K562 (cell line): Measurements from ENCODE around the gene UQCRC1. TPM values are rescaled to one million over a fixed set of nuclear protein-coding genes. Genes with fewer than 3 reads are reported as not detected.

Experiments
- BACH1 ChIP-seq: fragments of 200-800 bp; sonication (Bioruptor generic); IDR thresholded peaks from 2 replicates; pipeline ENCODE4 v1.6.1; 2016; ENCODE audit warnings: missing genetic modification characterization, missing compliant biosample characterization
- CHD4 ChIP-seq: fragments of 200-600 bp; sonication (generic); IDR thresholded peaks from 3 replicates; pipeline ENCODE4 v1.6.1; 2012; ENCODE audit warnings: low read depth, mild to moderate bottlenecking, mixed read lengths, low read length, inconsistent platforms; ENCODE audit not compliant: insufficient read depth, insufficient replicate concordance, poor library complexity, severe bottlenecking
- CTBP1 ChIP-seq: fragments of 450-650 bp; IDR thresholded peaks from 2 replicates; pipeline ENCODE4 v1.6.1; 2016; ENCODE audit warnings: borderline replicate concordance
- ERF ChIP-seq: fragments of 450-650 bp; formaldehyde crosslinking; IDR thresholded peaks from 2 replicates; pipeline ENCODE4 v1.4.0; 2020; ENCODE audit warnings: mild to moderate bottlenecking, mixed read lengths
- GABPA ChIP-seq: fragments of 200-800 bp; sonication (Bioruptor generic); conservative IDR thresholded peaks from 2 replicates; pipeline ENCODE4 v1.6.1; 2016; ENCODE audit warnings: low read depth, missing genetic modification characterization, missing compliant biosample characterization
- GABPB2 ChIP-seq: fragments of 250-450 bp; sonication (Bioruptor Pico); conservative IDR thresholded peaks from 2 replicates; pipeline ENCODE4 v1.5.1; 2021; ENCODE audit warnings: mild to moderate bottlenecking
- LCOR ChIP-seq: sonication (generic); formaldehyde crosslinking; IDR thresholded peaks from 2 replicates; pipeline ENCODE4 v1.8.0; 2022; ENCODE audit warnings: mild to moderate bottlenecking, missing genetic modification reagents
- MECOM ChIP-seq: fragments of 250-450 bp; sonication (Bioruptor Pico); IDR thresholded peaks from 2 replicates; pipeline ENCODE4 v1.8.0; 2022; ENCODE audit warnings: inconsistent platforms
- MTF1 ChIP-seq: fragments of 250-450 bp; sonication (Bioruptor Pico); IDR thresholded peaks from 2 replicates; pipeline ENCODE4 v1.9.0; 2021; ENCODE audit warnings: moderate library complexity, mild to moderate bottlenecking, inconsistent platforms, borderline replicate concordance
- OTX1 ChIP-seq: fragments of 450-650 bp; formaldehyde crosslinking; IDR thresholded peaks from 2 replicates; pipeline ENCODE4 v1.4.0; 2022; ENCODE audit warnings: mild to moderate bottlenecking
- RBM14 ChIP-seq: fragments of 200-400 bp; formaldehyde crosslinking; IDR thresholded peaks from 2 replicates; pipeline ENCODE4 v1.6.1; 2018; ENCODE audit warnings: low read depth, mild to moderate bottlenecking, low read length, moderate library complexity, borderline replicate concordance; ENCODE audit not compliant: insufficient read depth
- RBM22 ChIP-seq: fragments of 200-400 bp; formaldehyde crosslinking; IDR thresholded peaks from 2 replicates; pipeline ENCODE4 v1.6.1; 2018; ENCODE audit warnings: low read length, low read depth; ENCODE audit not compliant: poor library complexity, severe bottlenecking
- ZNF263 ChIP-seq: sonication (generic); formaldehyde crosslinking; IDR thresholded peaks from 2 replicates; pipeline ENCODE4 v1.8.0; 2022; ENCODE audit warnings: mild to moderate bottlenecking, missing genetic modification reagents, borderline replicate concordance
- polyA plus RNA-seq, 8 experiments: library from polyadenylated mRNA; depleted of rRNA in 4 of 8; stranded (reverse) in 5 of 8; unstranded in 3 of 8; fragments of >200 nt; fragmentation: Nextera tagmentation in 2 of 8; fragmentation: Illumina TruSeq in 1 of 8; extraction: Ambion mirVana in 2 of 8; extraction: Trizol in 1 of 8; gene quantifications; 2 replicates each; pipeline versions ENCODE4 v1.2.1 to v1.2.3, GENCODE V29; 2011 to 2014; ENCODE audit warnings: inconsistent platforms in 1 of 8, missing spikeins in 1 of 8
- total RNA-seq, 7 experiments: library from RNA; depleted of rRNA in 6 of 7; stranded (reverse); fragments of >200 nt in 6 of 7; fragmentation: Illumina TruSeq in 2 of 7; extraction: Trizol in 2 of 7; gene quantifications; 2 replicates each; pipeline versions ENCODE4 v1.2.1 to v1.2.3, GENCODE V29; 2011 to 2021; ENCODE audit warnings: low replicate concordance in 1 of 7
- TF ChIP-seq, protein P1 (sequence below): IDR thresholded peaks from 2 replicates; pipeline ENCODE4 v1.6.1; 2014; ENCODE audit warnings: antibody characterized with exemption
- TF ChIP-seq, protein P2 (sequence below), 2 experiments: fragments of 150-350 bp in 1 of 2; IDR thresholded peaks; 2 replicates each; pipeline ENCODE4 v1.6.1; 2012 to 2016; ENCODE audit warnings: low read depth in 2 of 2, low read length in 2 of 2, mild to moderate bottlenecking in 1 of 2, moderate library complexity in 1 of 2
- TF ChIP-seq, protein P3 (sequence below): fragments of 450-650 bp; conservative IDR thresholded peaks from 2 replicates; pipeline ENCODE4 v1.6.1; 2016; ENCODE audit warnings: missing genetic modification characterization, low read depth, mild to moderate bottlenecking, missing compliant biosample characterization, moderate library complexity
- TF ChIP-seq, protein P4 (sequence below): fragments of 450-650 bp; formaldehyde crosslinking; IDR thresholded peaks from 2 replicates; pipeline ENCODE4 v1.4.0; 2022; ENCODE audit warnings: missing genetic modification characterization
- TF ChIP-seq, protein P5 (sequence below), 2 experiments: fragments of 450-650 bp in 1 of 2; sonication (generic) in 1 of 2; formaldehyde crosslinking; conservative IDR thresholded peaks; 2 replicates each; pipeline versions ENCODE4 v1.4.0 to v1.8.1; 2020 to 2022; ENCODE audit warnings: mild to moderate bottlenecking in 1 of 2, missing genetic modification reagents in 1 of 2

UQCRC1 gene
- total and polyA plus RNA-seq, 9 of the 15 experiments (the other 6 are each of a cell fraction or from before 2014, with no cell fraction given) = 125 to 424 (median 268) TPM

DNA sequence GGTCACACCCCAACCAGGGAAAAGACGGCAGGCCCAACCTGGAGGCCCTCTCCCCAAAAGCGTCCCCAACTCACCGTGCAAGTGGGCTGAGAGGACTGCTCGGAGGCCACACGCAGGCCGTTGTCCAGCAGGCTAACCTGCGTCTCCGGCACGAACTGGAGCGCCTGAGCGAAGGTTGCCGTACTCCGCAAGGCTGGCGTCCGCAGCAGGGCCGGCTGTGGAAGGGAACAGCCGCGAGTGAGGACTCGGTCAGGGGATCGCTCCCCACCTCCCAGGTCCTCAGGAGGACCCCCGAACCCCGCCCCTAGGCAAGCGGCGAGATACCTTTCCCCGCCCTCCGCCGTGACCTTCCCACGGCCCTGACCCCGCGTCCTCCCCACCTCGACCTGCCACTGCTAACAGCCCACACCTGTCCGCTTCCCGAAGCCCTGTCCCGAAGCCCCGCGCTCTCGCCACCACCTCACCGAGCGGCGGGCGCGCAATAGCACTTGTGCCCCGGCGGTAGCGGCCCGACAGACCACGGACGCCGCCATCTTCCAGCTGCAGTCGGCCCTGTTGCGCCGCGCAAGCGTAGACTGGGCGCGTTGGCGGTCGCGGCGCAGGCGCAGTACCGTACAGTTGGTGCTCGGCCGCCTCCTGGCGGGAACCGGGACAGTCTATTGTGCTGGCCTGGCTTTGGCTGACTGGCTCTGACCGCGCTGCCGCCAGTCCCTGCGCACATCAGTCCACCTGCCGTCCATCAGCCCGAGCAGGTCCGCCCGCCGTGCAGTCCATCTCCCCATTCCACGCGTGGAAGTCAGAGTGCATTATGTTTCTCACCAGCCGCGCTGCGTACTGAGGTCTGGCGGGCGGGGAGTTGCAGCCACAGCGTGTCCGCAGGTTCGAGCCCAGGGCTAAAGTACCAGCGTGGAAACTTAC lies at the start of gene UQCRC1 (continued):
- no peak for TF ChIP-seq GABPB2 (CRISPR knock-in tag)
- TF ChIP-seq MECOM (CRISPR knock-in tag) = no peak
- peak; percentile 79 for TF ChIP-seq CTBP1
- TF ChIP-seq, protein P1, sequence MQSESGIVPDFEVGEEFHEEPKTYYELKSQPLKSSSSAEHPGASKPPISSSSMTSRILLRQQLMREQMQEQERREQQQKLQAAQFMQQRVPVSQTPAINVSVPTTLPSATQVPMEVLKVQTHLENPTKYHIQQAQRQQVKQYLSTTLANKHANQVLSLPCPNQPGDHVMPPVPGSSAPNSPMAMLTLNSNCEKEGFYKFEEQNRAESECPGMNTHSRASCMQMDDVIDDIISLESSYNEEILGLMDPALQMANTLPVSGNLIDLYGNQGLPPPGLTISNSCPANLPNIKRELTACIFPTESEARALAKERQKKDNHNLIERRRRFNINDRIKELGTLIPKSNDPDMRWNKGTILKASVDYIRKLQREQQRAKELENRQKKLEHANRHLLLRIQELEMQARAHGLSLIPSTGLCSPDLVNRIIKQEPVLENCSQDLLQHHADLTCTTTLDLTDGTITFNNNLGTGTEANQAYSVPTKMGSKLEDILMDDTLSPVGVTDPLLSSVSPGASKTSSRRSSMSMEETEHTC = no peak
- TF ChIP-seq, protein P2, sequence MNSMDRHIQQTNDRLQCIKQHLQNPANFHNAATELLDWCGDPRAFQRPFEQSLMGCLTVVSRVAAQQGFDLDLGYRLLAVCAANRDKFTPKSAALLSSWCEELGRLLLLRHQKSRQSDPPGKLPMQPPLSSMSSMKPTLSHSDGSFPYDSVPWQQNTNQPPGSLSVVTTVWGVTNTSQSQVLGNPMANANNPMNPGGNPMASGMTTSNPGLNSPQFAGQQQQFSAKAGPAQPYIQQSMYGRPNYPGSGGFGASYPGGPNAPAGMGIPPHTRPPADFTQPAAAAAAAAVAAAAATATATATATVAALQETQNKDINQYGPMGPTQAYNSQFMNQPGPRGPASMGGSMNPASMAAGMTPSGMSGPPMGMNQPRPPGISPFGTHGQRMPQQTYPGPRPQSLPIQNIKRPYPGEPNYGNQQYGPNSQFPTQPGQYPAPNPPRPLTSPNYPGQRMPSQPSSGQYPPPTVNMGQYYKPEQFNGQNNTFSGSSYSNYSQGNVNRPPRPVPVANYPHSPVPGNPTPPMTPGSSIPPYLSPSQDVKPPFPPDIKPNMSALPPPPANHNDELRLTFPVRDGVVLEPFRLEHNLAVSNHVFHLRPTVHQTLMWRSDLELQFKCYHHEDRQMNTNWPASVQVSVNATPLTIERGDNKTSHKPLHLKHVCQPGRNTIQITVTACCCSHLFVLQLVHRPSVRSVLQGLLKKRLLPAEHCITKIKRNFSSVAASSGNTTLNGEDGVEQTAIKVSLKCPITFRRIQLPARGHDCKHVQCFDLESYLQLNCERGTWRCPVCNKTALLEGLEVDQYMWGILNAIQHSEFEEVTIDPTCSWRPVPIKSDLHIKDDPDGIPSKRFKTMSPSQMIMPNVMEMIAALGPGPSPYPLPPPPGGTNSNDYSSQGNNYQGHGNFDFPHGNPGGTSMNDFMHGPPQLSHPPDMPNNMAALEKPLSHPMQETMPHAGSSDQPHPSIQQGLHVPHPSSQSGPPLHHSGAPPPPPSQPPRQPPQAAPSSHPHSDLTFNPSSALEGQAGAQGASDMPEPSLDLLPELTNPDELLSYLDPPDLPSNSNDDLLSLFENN (IDR thresholded peaks at IDR 0.05; ENCODE audit: low read depth in 2 of 2, low read length in 2 of 2) = no peak
- TF ChIP-seq LCOR = peak; percentile 83
- TF ChIP-seq CHD4 = no peak
- TF ChIP-seq, protein P3, sequence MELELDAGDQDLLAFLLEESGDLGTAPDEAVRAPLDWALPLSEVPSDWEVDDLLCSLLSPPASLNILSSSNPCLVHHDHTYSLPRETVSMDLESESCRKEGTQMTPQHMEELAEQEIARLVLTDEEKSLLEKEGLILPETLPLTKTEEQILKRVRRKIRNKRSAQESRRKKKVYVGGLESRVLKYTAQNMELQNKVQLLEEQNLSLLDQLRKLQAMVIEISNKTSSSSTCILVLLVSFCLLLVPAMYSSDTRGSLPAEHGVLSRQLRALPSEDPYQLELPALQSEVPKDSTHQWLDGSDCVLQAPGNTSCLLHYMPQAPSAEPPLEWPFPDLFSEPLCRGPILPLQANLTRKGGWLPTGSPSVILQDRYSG = no peak
- no peak for TF ChIP-seq MTF1 (CRISPR knock-in tag)
- no peak; the same call in 1 of the 2 replicates for TF ChIP-seq ZNF263 (CRISPR knock-in tag)
- TF ChIP-seq ERF (CRISPR knock-in tag) = no peak
- TF ChIP-seq, protein P4, sequence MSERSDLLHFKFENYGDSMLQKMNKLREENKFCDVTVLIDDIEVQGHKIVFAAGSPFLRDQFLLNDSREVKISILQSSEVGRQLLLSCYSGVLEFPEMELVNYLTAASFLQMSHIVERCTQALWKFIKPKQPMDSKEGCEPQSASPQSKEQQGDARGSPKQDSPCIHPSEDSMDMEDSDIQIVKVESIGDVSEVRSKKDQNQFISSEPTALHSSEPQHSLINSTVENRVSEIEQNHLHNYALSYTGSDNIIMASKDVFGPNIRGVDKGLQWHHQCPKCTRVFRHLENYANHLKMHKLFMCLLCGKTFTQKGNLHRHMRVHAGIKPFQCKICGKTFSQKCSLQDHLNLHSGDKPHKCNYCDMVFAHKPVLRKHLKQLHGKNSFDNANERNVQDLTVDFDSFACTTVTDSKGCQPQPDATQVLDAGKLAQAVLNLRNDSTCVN (CRISPR knock-in tag) = no peak
- TF ChIP-seq RBM22 = no peak
- TF ChIP-seq OTX1 = 0 out of 2 replicates have a peak, but pooled peaks have one; percentile 62
- TF ChIP-seq, protein P5, sequence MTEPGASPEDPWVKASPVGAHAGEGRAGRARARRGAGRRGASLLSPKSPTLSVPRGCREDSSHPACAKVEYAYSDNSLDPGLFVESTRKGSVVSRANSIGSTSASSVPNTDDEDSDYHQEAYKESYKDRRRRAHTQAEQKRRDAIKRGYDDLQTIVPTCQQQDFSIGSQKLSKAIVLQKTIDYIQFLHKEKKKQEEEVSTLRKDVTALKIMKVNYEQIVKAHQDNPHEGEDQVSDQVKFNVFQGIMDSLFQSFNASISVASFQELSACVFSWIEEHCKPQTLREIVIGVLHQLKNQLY (CRISPR knock-in tag; conservative IDR thresholded peaks at IDR 0.05) = no peak
- TF ChIP-seq RBM14 = no peak
- TF ChIP-seq BACH1 (tag) = no peak
- TF ChIP-seq GABPA (tag) = no peak
